GM12801 (cell line): ENCODE data around the gene SZT2.

ENCODE experiments used
- CTCF ChIP-seq: IDR thresholded peaks from one replicate; pipeline ENCODE4 v1.5.1; 2011; ENCODE audit warnings: control low read depth; ENCODE audit not compliant: insufficient read length; ENCODE audit errors: extremely low read depth

Gene SZT2

GRCh38 chr1:43432171-43432860, 42.6 kb downstream of the SZT2 start:
- TF ChIP-seq CTCF = no peak

GRCh38 chr1:43432907-43433306, 43.2 kb downstream of the SZT2 start:
- no peak for TF ChIP-seq CTCF

GRCh38 chr1:43434256-43434655, 44.6 kb downstream of the SZT2 start:
- no peak for TF ChIP-seq CTCF

- no peak for TF ChIP-seq CTCF
Measured at GRCh38 chr1:43435146-43436145, 45.7 kb downstream of the SZT2 start.

- no peak for TF ChIP-seq CTCF
Measured at GRCh38 chr1:43436371-43436770, 46.7 kb downstream of the SZT2 start.

- TF ChIP-seq CTCF = no peak
Measured at GRCh38 chr1:43437031-43437973, 47.6 kb downstream of the SZT2 start.
